Superior temporal gyrus (tissue), 1 donor: ENCODE data around the gene SLIT1.

Experiments used
- DNase-seq: peaks from one replicate; pipeline ENCODE4 v3.0.0-alpha.2; 2016; ENCODE audit errors: extremely low spot score

Gene SLIT1

DNA sequence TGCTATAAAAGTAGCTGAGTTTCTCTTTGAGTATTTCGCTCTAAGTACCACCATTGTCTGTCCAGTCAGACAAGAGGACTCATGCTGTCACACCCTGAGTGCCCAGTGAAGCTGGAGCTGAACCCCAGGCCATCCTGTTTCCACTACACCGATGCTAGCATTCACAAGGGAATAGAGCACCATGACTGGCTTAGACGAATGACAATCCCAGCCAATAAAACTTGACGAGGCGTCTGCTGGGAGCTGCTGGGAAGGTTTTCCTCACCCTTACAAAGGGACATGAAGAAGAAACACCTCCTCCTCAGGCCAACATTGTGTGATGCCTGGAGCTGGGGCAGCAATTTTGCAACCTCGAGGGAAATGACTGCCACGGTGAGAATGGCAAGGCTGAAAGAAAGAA, 17.5 kb upstream of the SLIT1 start:
- DNase-seq: no peak

DNA sequence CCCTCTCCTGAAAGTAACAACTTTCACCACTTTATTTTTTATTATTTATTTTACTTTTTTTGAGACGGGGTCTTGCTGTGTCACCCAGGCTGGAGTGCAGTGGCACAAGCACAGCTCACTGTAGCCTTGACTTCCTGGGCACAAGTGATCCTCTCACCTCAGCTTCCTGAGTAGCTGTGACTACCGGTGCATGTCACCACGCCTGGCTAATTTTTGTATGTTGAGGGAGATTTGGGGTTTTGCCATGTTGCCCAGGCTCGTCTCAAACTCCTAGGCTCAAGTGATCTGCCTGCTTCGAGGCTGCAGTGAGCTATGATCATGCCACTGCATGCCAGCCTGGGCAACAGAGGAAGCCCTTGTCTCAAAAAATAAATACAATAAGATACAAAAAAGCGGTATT, 14.9 kb upstream of the SLIT1 start:
- no peak for DNase-seq

DNA sequence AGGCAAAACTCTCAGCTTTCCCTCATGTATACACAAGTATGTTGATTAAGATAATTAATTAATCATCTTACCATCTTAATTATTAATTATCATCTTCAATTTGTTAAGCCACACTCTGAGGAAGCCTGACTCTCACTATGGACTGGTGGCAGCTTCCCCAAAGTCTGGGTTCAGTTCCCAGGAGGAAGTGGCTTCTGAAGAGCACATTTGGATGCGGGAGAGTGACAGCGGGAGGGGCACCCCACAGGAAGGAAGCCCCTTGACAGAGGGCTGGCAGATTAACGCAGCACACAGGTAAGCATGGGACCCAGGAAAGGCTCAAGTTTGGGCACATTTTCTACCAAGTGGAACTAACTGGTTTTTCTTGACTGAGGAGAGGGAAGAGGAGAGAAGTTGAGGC, 13.4 kb upstream of the SLIT1 start:
- no peak for DNase-seq

DNA sequence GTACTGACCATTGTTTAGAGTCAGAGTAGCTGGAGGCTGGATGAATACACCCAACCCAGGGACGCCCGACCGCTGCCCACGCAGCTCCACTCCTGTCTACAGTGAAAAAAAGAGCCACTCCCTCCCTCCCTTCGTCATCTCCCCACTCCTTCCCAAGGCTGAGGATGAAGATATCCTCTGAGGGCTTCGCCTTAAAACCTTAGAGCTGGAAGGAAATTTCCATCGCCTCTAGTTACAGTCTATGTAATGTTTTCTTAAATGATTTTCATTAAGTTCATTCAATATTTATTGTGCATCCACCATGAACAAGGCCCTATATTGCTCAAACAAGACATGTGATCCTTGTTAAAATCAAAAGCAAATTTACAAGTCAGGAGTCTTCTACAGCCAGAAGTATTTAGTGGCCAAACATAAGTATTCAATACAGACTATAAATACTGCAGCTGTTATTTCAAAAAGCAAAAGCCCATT, 11.3 kb upstream of the SLIT1 start:
- no peak for DNase-seq

DNA sequence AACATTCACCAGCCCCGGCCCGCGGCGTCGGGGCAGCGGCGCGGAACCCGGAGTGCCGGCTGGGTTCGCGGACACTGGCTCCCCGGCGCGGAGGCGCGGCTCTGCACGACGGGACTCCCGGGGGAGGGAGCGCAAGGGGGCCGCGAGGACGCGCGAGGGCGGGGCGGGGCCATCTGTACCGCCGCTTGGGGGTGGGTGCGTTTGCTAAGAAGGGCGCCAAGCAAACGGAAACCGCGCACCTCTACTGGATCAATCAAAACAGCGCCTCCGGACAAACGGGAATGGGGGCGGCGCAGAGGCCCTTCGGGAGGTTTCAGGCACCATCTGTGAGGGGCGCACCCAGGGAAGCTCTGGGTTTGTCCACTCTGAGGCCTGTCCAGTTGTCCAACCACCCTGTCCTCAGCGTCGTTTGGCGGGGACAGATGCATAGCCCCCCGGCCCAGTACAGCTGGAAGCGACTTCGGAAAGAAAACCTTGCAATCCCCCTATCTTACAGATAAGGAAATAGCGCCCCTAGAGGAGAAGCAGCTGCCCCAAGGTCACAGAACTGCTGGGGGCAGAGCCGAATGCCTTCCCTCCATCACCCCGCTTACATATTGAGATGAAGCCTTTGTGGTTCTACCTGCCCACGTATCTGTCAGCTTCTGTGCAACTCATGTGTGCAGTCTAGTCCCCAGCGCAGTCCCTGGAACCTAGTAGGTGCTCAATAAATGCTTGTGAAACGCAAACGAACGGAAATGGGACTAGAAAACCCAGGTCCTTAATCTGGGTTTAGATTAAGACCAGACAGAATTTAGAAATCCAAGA, 10.7 kb upstream of the SLIT1 start:
- DNase-seq: peak; percentile 65

DNA sequence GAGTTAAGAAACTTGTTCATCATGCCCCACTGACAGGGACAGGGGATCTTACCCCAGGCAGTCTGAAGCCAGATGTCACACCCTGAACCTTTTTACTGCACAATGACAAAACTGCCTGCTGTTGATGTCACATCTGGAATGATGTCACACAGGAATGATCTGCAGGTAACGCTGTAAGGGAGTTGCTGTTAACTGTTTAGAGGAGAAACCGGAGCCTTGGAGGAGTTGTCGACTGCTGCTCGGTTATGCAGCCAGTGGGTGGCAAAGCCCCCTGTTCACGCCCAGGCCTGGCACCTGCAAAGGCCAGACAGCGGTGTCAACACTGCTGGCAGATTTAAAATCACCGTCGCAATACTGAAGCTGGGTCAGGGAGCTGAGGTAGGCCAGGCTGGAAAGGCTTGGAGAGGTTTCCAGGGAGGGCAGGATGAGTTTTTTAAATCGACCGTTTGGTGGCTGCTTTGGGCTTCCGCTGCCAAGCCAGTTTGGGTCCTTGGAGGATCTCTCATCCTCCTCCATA, 10.0 kb upstream of the SLIT1 start:
- no peak for DNase-seq

DNA sequence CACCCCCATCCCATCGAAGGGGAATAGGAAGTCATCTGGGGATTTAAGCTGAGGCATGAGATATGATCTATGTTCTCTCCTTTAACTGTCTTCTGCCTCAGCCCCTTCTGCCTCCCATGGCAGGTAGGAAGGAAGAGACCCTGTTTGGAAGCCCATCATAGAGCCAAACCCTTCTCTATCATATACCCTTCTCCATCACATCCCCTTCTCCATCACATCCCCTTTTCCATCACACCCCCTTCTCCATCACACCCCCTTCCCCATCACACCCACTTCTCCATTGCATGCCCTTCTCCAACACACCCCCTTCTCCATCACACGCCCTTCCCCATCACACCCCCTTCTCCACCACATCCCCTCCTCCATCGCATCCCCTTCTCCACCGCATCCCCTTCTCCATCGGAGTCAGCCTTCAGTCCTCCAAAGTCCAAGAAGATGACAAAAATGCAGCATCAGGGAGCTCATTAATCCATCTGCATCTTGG, 7.2 kb upstream of the SLIT1 start:
- no peak for DNase-seq

DNA sequence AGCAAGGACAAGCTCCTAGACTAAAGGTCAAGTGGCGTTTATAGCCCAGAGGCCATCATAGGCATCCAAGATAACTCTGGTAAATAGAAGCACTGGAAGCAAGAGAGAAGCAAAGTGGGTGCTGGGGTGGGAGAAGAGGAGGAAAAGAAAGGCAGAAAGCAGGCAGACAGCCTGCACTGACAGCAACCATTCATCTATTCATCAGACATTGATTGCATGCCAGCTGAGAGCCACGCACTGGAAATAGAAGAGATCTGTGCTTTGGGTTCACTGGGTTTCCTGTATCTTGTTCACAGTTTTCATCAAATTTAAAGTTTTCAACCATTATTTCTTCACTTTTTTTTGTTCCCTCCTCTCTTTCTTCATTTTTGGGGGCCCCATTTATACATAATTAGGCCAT, 4.7 kb upstream of the SLIT1 start:
- peak; percentile 67 for DNase-seq

DNA sequence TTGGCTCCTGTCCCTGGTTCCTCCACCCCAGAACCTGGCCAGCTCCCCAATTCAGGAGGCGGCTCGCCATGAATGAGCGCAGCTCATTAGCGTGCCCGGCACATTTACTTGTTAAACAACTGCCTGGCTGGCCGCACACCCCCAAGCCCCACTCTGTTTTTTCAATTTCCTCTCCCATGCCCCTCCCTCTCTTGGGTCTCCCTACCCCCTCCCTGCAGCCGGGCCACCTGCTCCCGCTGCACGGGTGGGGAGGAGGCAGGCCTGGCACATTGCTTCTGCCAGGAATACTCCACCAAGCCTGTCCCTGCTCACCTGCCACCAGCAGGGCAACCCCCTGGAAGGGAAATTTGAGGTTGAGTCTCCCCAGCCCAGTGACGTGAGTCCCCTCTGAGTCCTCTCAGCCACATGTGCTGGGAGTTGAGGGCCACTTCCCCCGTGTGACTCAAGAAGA, 2.5 kb upstream of the SLIT1 start:
- no peak for DNase-seq

DNA sequence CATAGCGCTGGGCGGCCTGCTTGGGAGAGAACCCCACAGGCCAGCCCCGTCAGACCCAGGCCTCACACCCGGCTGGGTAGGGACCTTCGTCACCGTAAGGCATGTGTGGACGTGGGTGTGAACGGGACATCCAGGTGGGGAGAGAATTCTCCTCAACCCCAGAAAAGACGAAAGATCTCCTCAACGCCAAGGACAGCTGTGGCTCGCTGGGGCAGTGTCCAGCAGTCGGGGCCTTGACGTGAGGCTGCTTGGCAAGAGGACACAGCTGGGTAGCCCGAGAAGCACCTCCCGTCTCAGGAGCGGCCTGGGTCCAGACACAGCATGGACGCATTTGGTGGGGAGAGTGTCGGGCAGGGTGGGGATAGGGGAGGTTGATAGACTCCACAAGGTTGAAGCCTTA, 1.2 kb upstream of the SLIT1 start:
- no peak for DNase-seq

DNA sequence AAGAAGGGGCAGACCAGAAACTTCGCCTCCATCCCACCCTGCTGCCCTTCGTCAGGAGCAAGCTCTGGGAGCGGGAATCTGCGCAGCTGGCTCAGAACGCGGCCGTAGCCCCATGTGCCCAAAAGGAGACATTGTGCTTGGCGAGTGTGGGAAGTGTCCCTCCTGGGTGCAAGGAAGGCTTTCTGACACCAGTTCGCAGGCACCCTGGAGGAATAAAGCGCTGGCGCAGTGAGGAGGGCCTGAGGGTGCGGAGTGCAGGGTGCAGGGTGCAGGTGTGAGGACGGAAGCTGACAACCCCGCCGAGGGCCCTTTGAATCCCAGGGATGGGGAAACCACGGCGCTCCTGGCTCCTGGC, 811 bp downstream of the SLIT1 start:
- no peak for DNase-seq

DNA sequence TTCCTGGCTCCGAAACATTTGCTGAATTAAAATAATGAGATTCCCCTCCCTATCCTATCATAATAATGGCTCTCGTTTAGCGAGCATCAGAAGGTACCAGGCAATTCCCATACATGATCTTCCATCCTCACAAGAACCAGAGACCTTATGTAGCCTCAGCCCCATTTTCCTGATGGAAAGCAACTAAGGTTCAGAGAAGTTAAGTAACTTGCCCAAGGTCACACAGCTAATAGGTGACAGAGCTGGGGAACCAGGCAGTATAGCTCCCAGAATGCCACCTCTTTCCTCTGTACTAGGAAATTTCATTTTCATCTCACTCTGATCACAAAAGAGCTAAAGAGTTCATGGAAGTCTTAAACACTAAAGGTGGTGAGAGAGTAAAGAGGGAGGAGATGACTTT, 2.4 kb downstream of the SLIT1 start:
- DNase-seq: no peak

DNA sequence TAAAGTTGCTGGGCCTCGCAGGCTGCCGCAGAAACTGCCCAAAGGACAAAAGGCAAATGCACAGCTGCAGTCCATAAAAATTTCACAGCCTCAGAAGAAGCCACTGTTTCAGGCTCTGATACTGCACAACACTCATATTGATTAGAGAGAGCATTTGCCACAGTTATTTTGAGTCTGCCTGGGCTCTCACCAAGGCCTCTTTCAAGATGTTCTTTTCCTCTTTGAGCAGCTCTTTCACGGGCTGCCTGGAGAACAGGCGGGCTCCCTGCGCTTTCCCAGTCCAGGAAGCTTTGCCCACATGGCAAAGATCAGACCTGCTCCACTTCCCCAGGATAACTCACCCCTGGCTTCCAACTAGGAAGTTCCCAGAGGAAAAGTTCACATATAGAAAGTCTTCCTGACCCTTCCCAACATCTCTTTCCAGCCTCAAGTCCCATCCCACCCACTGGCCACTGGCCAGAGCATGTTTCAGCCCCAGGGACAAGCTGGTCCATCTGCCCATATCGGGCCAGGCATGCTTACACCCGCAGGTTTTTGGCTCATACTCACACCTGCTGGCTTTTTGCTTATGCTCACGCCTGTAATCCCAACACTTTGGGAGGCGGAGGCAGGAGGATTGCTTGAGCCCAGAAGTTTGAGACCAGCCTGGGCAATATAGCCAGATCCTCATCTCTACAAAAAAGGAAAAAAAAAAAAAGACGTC, 3.3 kb downstream of the SLIT1 start:
- DNase-seq: peak; percentile 44

DNA sequence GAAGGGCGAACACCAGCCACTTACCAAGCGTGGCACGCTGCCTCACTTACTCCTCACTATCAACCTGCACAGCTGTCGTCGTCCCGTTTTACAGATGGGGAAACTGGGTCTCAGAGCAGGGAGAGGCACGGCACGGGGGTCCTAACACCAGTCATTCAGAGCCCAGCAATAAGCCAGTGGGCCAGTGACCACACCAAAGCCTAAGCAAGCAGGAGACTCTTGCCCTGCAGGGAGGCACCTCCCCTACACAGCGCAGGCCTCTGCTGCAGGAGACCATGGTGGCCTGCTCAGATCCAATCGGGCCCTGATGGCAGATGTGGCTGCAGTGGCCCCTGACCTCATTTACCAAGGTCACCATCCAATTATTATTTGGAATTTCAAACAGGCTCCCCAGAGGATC, 4.8 kb downstream of the SLIT1 start:
- DNase-seq: no peak

DNA sequence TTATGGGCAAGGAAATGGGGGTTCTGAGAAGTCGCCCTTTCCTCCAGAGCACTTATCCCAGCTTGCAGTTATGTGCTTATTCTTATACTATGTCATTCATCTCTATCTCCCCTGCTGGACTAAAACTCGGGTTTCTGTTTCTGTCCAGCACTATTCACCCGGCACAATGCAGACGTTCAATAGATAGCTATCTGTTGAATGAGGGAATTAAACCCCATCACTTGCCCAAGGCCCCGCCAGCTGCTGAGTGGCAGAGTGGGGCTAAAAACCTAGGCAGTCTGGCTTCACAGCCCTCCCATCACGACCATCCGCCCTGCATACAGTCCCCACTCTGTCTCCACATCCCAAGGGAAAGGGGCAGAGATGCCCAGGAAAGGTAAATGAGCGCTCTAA, 5.4 kb downstream of the SLIT1 start:
- no peak for DNase-seq

DNA sequence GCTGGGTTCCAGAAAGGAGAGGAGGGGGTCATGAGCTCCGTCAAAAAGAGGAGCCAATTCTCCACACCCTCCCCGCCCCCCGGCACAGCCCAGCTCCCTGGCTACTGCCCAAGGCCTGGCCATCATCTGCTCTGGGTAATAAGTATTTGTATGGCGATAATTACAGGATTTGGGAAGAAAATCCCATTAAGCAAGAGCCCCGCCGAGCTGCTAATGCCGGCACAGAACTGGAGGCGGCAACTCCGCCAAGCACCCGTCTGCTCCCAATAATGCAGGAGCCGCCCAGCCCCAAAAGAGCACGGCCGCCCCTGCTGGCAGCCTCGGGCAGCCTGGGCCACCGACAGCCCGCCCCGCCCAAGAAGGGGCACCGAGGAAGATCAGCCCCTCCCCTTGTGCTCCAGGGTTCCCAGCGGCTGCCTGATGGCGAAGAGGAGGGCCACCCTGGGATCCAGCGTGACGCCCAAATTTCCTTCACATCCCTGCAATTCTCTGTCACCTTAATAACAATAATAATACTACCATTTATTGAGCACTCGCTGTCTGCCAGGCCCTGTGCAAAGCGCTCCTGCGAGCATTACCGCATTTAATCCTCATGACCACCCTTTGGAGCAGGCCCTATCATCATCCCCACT, 5.9 kb downstream of the SLIT1 start:
- DNase-seq: no peak

DNA sequence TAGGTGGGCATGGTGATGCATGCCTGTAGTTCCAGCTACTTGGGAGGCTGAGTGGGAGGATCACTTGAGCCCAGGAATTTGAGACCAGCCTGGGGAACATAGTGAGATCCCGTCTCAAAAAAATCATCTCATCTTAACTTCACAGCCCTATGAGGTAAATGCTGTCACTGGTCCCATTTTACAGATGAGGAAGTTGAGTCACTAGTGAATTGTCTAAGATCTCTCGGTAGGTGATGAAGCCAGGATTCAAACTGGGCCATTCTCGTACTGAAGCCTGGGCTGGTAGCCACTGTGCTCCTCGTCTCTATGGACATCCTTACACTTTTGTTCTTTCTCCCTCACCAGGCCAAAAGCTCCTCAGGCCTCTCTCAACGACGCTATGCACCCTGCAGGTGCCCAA, 6.4 kb downstream of the SLIT1 start:
- no peak for DNase-seq

DNA sequence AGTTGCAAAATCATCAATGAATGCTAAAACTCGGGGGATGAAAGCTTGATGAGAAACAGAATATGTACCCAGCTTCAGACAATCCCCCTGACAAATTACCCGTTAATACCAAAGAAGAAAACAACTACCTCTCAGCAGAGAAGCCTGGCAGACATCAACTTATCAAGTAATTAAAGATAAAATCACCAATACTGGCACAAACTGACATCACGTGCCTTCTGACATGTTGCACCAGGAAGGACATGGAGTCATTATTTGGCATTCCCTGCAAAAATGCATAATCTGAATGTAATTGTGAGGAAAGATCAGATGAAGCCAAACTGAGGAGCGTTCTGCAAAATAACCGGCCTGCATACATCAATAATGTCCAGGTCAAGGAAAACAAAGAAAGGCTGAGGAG, 7.7 kb downstream of the SLIT1 start:
- no peak for DNase-seq

DNA sequence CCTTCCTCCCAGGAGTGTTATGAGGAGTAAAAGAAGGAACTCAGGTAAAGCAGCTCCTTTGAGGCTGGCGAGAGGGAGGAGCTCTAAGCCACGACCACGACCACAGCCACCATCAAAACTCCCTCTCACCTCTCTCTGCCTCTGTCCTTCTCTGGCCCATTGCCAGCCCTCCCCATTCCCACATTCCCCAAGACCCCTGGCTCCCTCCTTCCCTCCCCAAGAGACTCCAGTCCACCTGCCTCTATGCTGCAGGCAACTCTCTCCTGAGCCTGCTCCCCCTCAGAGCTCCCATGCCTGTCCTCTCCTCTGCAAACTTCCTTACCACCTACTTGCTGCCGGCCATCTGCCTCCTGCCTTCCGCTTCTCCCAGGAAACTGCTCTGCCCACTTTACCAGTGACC, 9.5 kb downstream of the SLIT1 start:
- DNase-seq: no peak

DNA sequence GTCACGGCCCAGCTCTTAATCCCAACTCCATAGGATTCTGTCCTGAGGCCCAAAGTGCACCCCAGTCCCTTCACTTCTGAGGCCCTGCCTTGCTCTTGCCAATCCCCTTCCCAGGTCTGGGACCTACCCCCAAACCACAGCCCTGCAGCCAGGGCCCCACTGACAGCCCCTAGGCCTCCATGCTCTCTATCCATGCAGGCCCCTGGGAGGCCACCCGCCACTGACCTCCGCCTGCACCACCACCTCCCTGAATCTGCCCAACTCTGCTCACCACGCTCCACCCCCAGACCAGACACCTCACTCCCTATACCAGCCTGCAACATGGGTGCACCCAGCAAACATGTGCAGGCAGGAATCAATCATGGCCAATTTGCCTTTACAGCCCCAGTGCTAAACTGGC, 10.2 kb downstream of the SLIT1 start:
- no peak for DNase-seq

DNA sequence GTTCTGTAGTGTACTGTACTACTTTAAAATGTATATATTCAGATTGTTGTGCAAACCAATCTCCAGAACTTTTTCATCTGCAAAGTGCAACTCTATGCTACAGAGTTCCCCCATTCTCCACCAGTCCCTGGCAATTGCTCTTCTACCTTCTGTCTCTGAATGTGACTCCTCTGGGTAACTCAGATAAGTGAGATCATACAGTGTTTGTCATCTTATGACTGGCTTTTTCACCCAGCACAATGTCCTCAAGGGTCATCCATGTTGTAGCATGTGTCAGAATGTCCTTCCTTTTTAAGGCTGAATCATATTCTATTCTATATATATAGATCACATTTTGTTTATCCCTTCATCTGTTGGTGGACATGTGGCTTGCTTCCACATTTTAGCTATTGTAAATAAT, 10.8 kb downstream of the SLIT1 start:
- DNase-seq: no peak

DNA sequence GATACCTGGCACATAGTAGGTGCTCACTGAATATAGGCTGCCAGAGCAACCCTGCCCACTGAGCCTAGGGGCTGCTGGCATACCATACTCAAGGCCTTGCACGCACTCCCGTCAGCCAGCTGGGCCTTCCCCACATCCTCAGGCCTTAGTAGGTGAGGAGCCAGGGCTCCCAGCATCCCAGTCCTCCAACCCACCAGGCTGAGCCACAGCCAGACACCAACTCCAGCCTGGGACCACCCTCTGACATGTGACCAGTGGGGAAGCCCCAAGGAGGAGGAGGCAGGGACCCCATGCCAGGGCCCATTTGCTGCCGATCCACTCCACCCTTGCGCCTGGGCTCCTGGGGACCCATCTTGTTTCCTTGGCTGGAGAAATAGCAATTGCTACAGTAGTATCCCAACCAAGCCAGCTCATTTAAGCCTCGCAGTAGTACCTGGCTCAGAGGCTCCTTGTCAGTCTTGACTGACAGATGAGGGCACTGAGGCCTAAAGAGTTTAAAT, 11.4 kb downstream of the SLIT1 start:
- no peak for DNase-seq
